H1 (cell line): ENCODE measurements around the gene ZNF726. TPM values are rescaled to one million over a fixed set of nuclear protein-coding genes. Genes with fewer than 3 reads are reported as not detected.

ENCODE experiments used
- CTCF ChIA-PET: fragments of 300-600 bp; sonication (Branson Sonifier 250); formaldehyde crosslinking; loops from one replicate; lab custom pipeline; 2021; ENCODE audit not compliant: partially characterized antibody; lab: Charles Lee
- POLR2A ChIA-PET: fragments of 300-600 bp; sonication (Branson Sonifier 250); formaldehyde crosslinking; loops from one replicate; lab custom pipeline; 2021; ENCODE audit warnings: inconsistent platforms; ENCODE audit not compliant: partially characterized antibody; lab: Charles Lee
- DNase-seq, 2 experiments: peaks; one replicate each; pipeline versions ENCODE4 v3.0.0 to v3.0.0-alpha.2; 2010 to 2022; ENCODE audit warnings: low spot score in 2 of 2, low read depth in 1 of 2, mixed read lengths in 1 of 2
- FAIRE-seq: peaks from 2 replicates; lab custom pipeline; 2011; peaks lifted over from hg19 to GRCh38; lab: Jason Lieb, UNC
- H2AFZ ChIP-seq: 2 replicates; pipeline ENCODE4 v1.8.1; 2012; ENCODE audit warnings: low read length, inconsistent platforms
- H2AK5ac ChIP-seq: 2 replicates; pipeline ENCODE4 v1.6.1; 2013; ENCODE audit warnings: low read depth, low read length
- H2BK120ac ChIP-seq: replicated peaks from 2 replicates; pipeline ENCODE3; 2013; ENCODE audit warnings: low read depth, low read length, inconsistent platforms
- H2BK12ac ChIP-seq: 2 replicates; pipeline ENCODE4 v1.6.1; 2013; ENCODE audit warnings: low read depth, low read length
- H2BK15ac ChIP-seq: 2 replicates; pipeline ENCODE4 v1.6.1; 2013; ENCODE audit warnings: low read length
- H2BK20ac ChIP-seq: 2 replicates; pipeline ENCODE4 v1.6.1; 2013; ENCODE audit warnings: low read length
- H2BK5ac ChIP-seq: 2 replicates; pipeline ENCODE4 v1.6.1; 2013; ENCODE audit warnings: low read depth, low read length
- H3K14ac ChIP-seq: 2 replicates; pipeline ENCODE4 v1.6.1; 2013; ENCODE audit warnings: inconsistent platforms; ENCODE audit not compliant: insufficient read length
- H3K18ac ChIP-seq: 2 replicates; pipeline ENCODE4 v1.6.1; 2013; ENCODE audit warnings: low read length; ENCODE audit errors: extremely low read depth
- H3K23ac ChIP-seq: 2 replicates; pipeline ENCODE4 v1.6.1; 2013; ENCODE audit warnings: inconsistent platforms; ENCODE audit not compliant: insufficient read length
- H3K23me2 ChIP-seq: 2 replicates; pipeline ENCODE4 v1.6.1; 2013; ENCODE audit warnings: low read depth, low read length
- H3K27ac ChIP-seq: 2 replicates; pipeline ENCODE4 v1.6.1; 2011; ENCODE audit warnings: low read depth, low read length, inconsistent platforms
- H3K27me3 ChIP-seq, 4 experiments: replicated peaks in 1 of 4; 1 replicate in 1 of 4; 2 replicates in 3 of 4; pipeline versions ENCODE4 v1.6.1 to v1.8.1; 2011 to 2013; ENCODE audit warnings: low read length in 3 of 4, mild to moderate bottlenecking in 3 of 4, inconsistent platforms in 2 of 4, mixed read lengths in 2 of 4, moderate library complexity in 1 of 4; ENCODE audit not compliant: control insufficient read depth in 3 of 4, insufficient read depth in 3 of 4; ENCODE audit errors: extremely low read depth in 1 of 4
- H3K36me3 ChIP-seq, 4 experiments: 2 replicates each; pipeline versions ENCODE4 v1.6.1 to v1.8.1; 2011 to 2013; ENCODE audit warnings: mild to moderate bottlenecking in 4 of 4, low read length in 3 of 4, moderate library complexity in 2 of 4, control low read depth in 1 of 4, inconsistent platforms in 1 of 4; ENCODE audit not compliant: insufficient read depth in 4 of 4, control insufficient read depth in 2 of 4
- H3K4ac ChIP-seq: replicated peaks from 2 replicates; pipeline ENCODE3; 2013; ENCODE audit warnings: low read length, low read depth, mixed read lengths, inconsistent platforms; ENCODE audit not compliant: insufficient read length
- H3K4me1 ChIP-seq, 4 experiments: replicated peaks in 1 of 4; 1 replicate in 1 of 4; 2 replicates in 3 of 4; pipeline versions ENCODE4 v1.6.1 to v1.8.1; 2011 to 2013; ENCODE audit warnings: low read length in 3 of 4, inconsistent platforms in 2 of 4, mixed read lengths in 1 of 4; ENCODE audit not compliant: insufficient read depth in 4 of 4, control insufficient read depth in 3 of 4
- H3K4me2 ChIP-seq, 2 experiments: 2 replicates each; pipeline versions ENCODE4 v1.6.1 to v1.8.1; 2011 to 2013; ENCODE audit warnings: low read depth in 2 of 2, low read length in 2 of 2, control low read depth in 1 of 2, inconsistent platforms in 1 of 2, mild to moderate bottlenecking in 1 of 2; ENCODE audit not compliant: insufficient read depth in 1 of 2
- H3K4me3 ChIP-seq, 4 experiments: fragments of 200-600, 300-600 bp in 1 of 4; sonication (generic), shearing (Covaris generic), sonication (Bioruptor Twin) in 1 of 4; 2 replicates each; pipeline versions ENCODE4 v1.5.1 to v1.8.1; 2011 to 2016; ENCODE audit warnings: low read length in 4 of 4, low read depth in 3 of 4, control low read depth in 2 of 4, inconsistent platforms in 2 of 4, mild to moderate bottlenecking in 2 of 4, mixed read lengths in 1 of 4, moderate library complexity in 1 of 4; ENCODE audit not compliant: insufficient read depth in 2 of 4; ENCODE audit errors: extremely low read depth in 1 of 4
- H3K56ac ChIP-seq: replicated peaks from 2 replicates; pipeline ENCODE3; 2013; ENCODE audit warnings: low read depth, mild to moderate bottlenecking, mixed read lengths, low read length, inconsistent platforms; ENCODE audit not compliant: insufficient read length
- H3K79me1 ChIP-seq: 2 replicates; pipeline ENCODE4 v1.6.1; 2013; ENCODE audit warnings: low read depth, low read length, control low read depth
- H3K79me2 ChIP-seq, 2 experiments: 2 replicates each; pipeline versions ENCODE4 v1.6.1 to v1.8.1; 2012 to 2013; ENCODE audit warnings: low read length in 2 of 2, mild to moderate bottlenecking in 2 of 2, inconsistent platforms in 1 of 2; ENCODE audit not compliant: insufficient read depth in 2 of 2, control insufficient read depth in 1 of 2
- H3K9ac ChIP-seq, 4 experiments: replicated peaks in 1 of 4; 1 replicate in 1 of 4; 2 replicates in 3 of 4; pipeline versions ENCODE4 v1.6.1 to v1.8.1; 2011 to 2013; ENCODE audit warnings: low read depth in 3 of 4, low read length in 3 of 4, control low read depth in 2 of 4, mild to moderate bottlenecking in 2 of 4, moderate library complexity in 2 of 4, inconsistent platforms in 1 of 4; ENCODE audit errors: extremely low read depth in 1 of 4
- H3K9me3 ChIP-seq, 2 experiments: 2 replicates each; pipeline versions ENCODE4 v1.6.1 to v1.8.1; 2012 to 2013; ENCODE audit warnings: mild to moderate bottlenecking in 2 of 2, moderate library complexity in 2 of 2, control low read depth in 1 of 2, inconsistent platforms in 1 of 2, low read depth in 1 of 2, low read length in 1 of 2, mixed read lengths in 1 of 2; ENCODE audit not compliant: insufficient read depth in 2 of 2
- H4K20me1 ChIP-seq, 2 experiments: replicated peaks in 1 of 2; 2 replicates each; pipeline versions ENCODE3 to v1.8.1; 2011 to 2013; ENCODE audit warnings: inconsistent platforms in 2 of 2, low read length in 2 of 2, mild to moderate bottlenecking in 1 of 2; ENCODE audit not compliant: insufficient read depth in 2 of 2, control insufficient read depth in 1 of 2
- H4K5ac ChIP-seq: 2 replicates; pipeline ENCODE4 v1.6.1; 2013; ENCODE audit warnings: low read length, low read depth, mixed read lengths, inconsistent platforms; ENCODE audit not compliant: insufficient read length
- H4K8ac ChIP-seq: 2 replicates; pipeline ENCODE4 v1.8.0; 2013; ENCODE audit warnings: mild to moderate bottlenecking, moderate library complexity, low read length, inconsistent platforms; ENCODE audit not compliant: insufficient read depth; ENCODE audit errors: extremely low read depth
- H4K91ac ChIP-seq: replicated peaks from 2 replicates; pipeline ENCODE3; 2013; ENCODE audit warnings: low read length, mixed read lengths, inconsistent platforms; ENCODE audit not compliant: insufficient read length
- ASH2L ChIP-seq: fragments of 200-600, 300-600 bp; sonication (generic); IDR thresholded peaks from one replicate; pipeline ENCODE4 v1.7.1; 2017; ENCODE audit warnings: low read length
- ATF2 ChIP-seq: IDR thresholded peaks from 2 replicates; pipeline ENCODE4 v1.6.1; 2012; ENCODE audit warnings: low read length, inconsistent platforms
- EP300 ChIP-seq, 2 experiments: IDR thresholded peaks; 1 replicate in 1 of 2; 2 replicates in 1 of 2; pipeline ENCODE4 v1.6.1; 2011 to 2012; ENCODE audit warnings: low read depth in 2 of 2, low read length in 2 of 2, mild to moderate bottlenecking in 2 of 2, borderline replicate concordance in 1 of 2, inconsistent platforms in 1 of 2, moderate library complexity in 1 of 2
- HDAC2 ChIP-seq, 2 experiments: fragments of 300-600 bp in 1 of 2; sonication (generic) in 1 of 2; IDR thresholded peaks; 2 replicates each; pipeline ENCODE4 v1.6.1; 2011 to 2012; ENCODE audit warnings: low read depth in 2 of 2, low read length in 2 of 2, mild to moderate bottlenecking in 2 of 2, moderate library complexity in 2 of 2, borderline replicate concordance in 1 of 2, inconsistent platforms in 1 of 2
- NRF1 ChIP-seq: IDR thresholded peaks from 2 replicates; pipeline ENCODE4 v1.6.1; 2011; ENCODE audit warnings: mild to moderate bottlenecking, low read depth, low read length, improper control_type of control experiment
- POLR2A ChIP-seq, 2 experiments: IDR thresholded peaks; 1 replicate in 1 of 2; 2 replicates in 1 of 2; pipeline ENCODE4 v1.6.1; 2011; ENCODE audit warnings: low read depth in 2 of 2, low read length in 2 of 2, mild to moderate bottlenecking in 2 of 2; ENCODE audit errors: control extremely low read depth in 1 of 2
- RBBP5 ChIP-seq: IDR thresholded peaks from 2 replicates; pipeline ENCODE4 v1.7.1; 2012; ENCODE audit warnings: low read depth, mild to moderate bottlenecking, inconsistent platforms, low read length, moderate library complexity, borderline replicate concordance
- SP4 ChIP-seq: IDR thresholded peaks from 2 replicates; pipeline ENCODE4 v1.6.1; 2012; ENCODE audit warnings: low read length, inconsistent platforms
- SUZ12 ChIP-seq: fragments of 200-600 bp; sonication (generic); IDR thresholded peaks from 2 replicates; pipeline ENCODE4 v1.6.1; 2012; ENCODE audit warnings: mild to moderate bottlenecking, inconsistent platforms, low read length, moderate library complexity, mixed read lengths
- TAF1 ChIP-seq: IDR thresholded peaks from 2 replicates; pipeline ENCODE4 v1.6.1; 2011; ENCODE audit warnings: mild to moderate bottlenecking, low read depth, low read length
- ZNF274 ChIP-seq: IDR thresholded peaks from 2 replicates; pipeline ENCODE4 v1.7.0; 2012; ENCODE audit warnings: low read length, borderline replicate concordance; ENCODE audit errors: extremely low read depth
- WGBS, 2 experiments: shearing (Covaris generic) in 1 of 2; methylation state at CpG; one replicate each; pipeline versions ENCODE4 v1.1.6 to v1.1.7; 2013 to 2015; ENCODE audit warnings: low lambda C conversion rate in 2 of 2, mixed read lengths in 2 of 2, inconsistent platforms in 1 of 2, low coverage in 1 of 2, missing lambda C conversion rate in 1 of 2; ENCODE audit not compliant: insufficient replicate concordance in 2 of 2, insufficient coverage in 1 of 2, insufficient read length in 1 of 2; ENCODE audit errors: extremely low coverage in 1 of 2, missing lambda C conversion rate in 1 of 2; 5-methylcytosine and 5-hydroxymethylcytosine counted together
- polyA plus RNA-seq, 7 experiments: library from polyadenylated mRNA; depleted of rRNA in 3 of 7; stranded (reverse) in 5 of 7; unstranded in 2 of 7; fragments of >200 nt in 5 of 7; fragments of 200-250 nt in 2 of 7; gene quantifications; 1 replicate in 5 of 7; 2 replicates in 1 of 7; 4 replicates in 1 of 7; pipeline versions ENCODE4 v1.2.1 to v1.2.3, GENCODE V29; 2011 to 2013; ENCODE audit warnings: missing spikeins in 2 of 7, mixed read lengths in 2 of 7
- total RNA-seq: library from RNA; stranded (reverse); fragmentation: NEBNext Ultra II Directional; extraction: Animal tissue kit (Norgen Biotek cat#: 25700); gene quantifications from 2 replicates; pipeline ENCODE4 v1.2.1, GENCODE V29; 2021
- TF ChIP-seq, protein P1 (sequence below): IDR thresholded peaks from 2 replicates; pipeline ENCODE4 v1.6.1; 2012; ENCODE audit warnings: inconsistent platforms

The ZNF726 gene
- total and polyA plus RNA-seq, 2 of the 8 experiments (the other 6 are each of a cell fraction or from before 2014, with no cell fraction given), result not detected

DNA sequence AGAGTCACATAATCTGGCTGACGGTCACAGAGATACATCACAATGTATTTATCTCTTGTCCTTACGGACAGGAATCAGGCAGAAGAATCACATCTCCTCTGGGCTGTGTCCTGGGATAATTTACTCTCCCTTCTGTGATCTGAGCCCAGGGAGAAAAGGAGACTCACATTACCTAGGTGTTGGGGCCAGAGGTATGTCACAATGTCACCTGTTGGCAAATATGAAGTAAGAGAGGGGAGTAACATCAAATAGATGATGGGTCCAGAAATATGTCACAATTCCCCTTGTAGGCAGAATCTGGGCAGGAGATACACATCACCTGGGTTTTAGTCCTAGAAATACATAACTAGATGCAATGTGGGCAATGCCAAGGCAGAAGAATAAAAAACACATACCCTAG, 67.2 kb downstream of the ZNF726 start:
- H3K9ac ChIP-seq, result no peak overlapping the region
- H2BK12ac ChIP-seq, result no peak overlapping the region
- H3K4ac ChIP-seq, result no peak overlapping the region
- H3K79me1 ChIP-seq, result no peaks in the 10 kb centered on the region
- no peak overlapping the region for H4K8ac ChIP-seq
- no peak overlapping the region for H2BK120ac ChIP-seq
- no peak overlapping the region for H3K23ac ChIP-seq
- H3K4me1 ChIP-seq, result no peaks in the 10 kb centered on the region
- H2BK15ac ChIP-seq, result no peak overlapping the region
- no peak overlapping the region for H3K27ac ChIP-seq
- no peak overlapping the region for H4K5ac ChIP-seq
- no peaks in the 10 kb centered on the region for H3K23me2 ChIP-seq
- peaks cover 83 to 86% of the 10 kb centered on the region in 2 experiments for H3K9me3 ChIP-seq
- H3K4me3 ChIP-seq, result no peak overlapping the region
- POLR2A ChIA-PET, result no interaction called here
- FAIRE-seq (no peak), DNase-seq (no peak)
- H3K36me3 ChIP-seq, result no peaks in the 10 kb centered on the region
- no peak overlapping the region for H2BK20ac ChIP-seq
- H3K4me2 ChIP-seq, result no peak overlapping the region
- WGBS, 2 experiments, result 79% methylated on average over 2 of the region's 2 CpGs; no CpG with 5 or more reads in 1 of the 2 experiments
- CTCF ChIA-PET, result no interaction called here
- no peak overlapping the region for H2AFZ ChIP-seq
- no peak overlapping the region for H2AK5ac ChIP-seq
- H3K27me3 ChIP-seq, result no peaks in the 10 kb centered on the region
- no peak overlapping the region for H4K91ac ChIP-seq
- H4K20me1 ChIP-seq, result no peaks in the 10 kb centered on the region
- no peak overlapping the region for H2BK5ac ChIP-seq
- no peak overlapping the region for H3K14ac ChIP-seq
- H3K18ac ChIP-seq, result no peak overlapping the region
- no peaks in the 10 kb centered on the region for H3K79me2 ChIP-seq
- no peak overlapping the region for H3K56ac ChIP-seq
- TF ChIP-seq EP300 (IDR thresholded peaks at IDR 0.05; ENCODE audit: borderline replicate concordance in 1 of 2, low read depth in 2 of 2, low read length in 2 of 2) (no peak), POLR2A (IDR thresholded peaks at IDR 0.05; ENCODE audit: control extremely low read depth in 1 of 2, low read depth in 2 of 2, low read length in 2 of 2) (no peak), ZNF274 (no peak), SUZ12 (no peak), TAF1 (no peak), HDAC2 (IDR thresholded peaks at IDR 0.05; ENCODE audit: borderline replicate concordance in 1 of 2, low read depth in 2 of 2, low read length in 2 of 2) (no peak), ASH2L (no peak), SP4 (no peak), NRF1 (no peak), ATF2 (no peak), RBBP5 (no peak)
- TF ChIP-seq, protein P1, sequence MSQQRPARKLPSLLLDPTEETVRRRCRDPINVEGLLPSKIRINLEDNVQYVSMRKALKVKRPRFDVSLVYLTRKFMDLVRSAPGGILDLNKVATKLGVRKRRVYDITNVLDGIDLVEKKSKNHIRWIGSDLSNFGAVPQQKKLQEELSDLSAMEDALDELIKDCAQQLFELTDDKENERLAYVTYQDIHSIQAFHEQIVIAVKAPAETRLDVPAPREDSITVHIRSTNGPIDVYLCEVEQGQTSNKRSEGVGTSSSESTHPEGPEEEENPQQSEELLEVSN, result no peak
